Heart right ventricle (tissue), 16 donors: Measurements from ENCODE around the gene JUP. TPM values are rescaled to one million over a fixed set of nuclear protein-coding genes. Genes with fewer than 3 reads are reported as not detected.

ENCODE experiments used
- ATAC-seq, 8 donors: fragments of 200-7000 bp; cut with Tn5 transposase; one replicate each; pipeline ENCODE4 v1.9.1; 2020; ENCODE audit warnings: mild to moderate bottlenecking in 8 of 8, moderate library complexity in 8 of 8, moderate number of reproducible peaks in 1 of 8
- DNase-seq, 2 donors: peaks; one replicate each; pipeline ENCODE4 v3.0.0-alpha.2; 2020
- H3K27ac ChIP-seq, 10 donors: fragments of 200-600 bp; sonication (generic) in 2 of 10; one replicate each; pipeline versions ENCODE4 v1.5.0 to v1.8.0; 2020 to 2022; ENCODE audit warnings: mild to moderate bottlenecking in 3 of 10
- H3K27me3 ChIP-seq, 7 donors: fragments of 200-600 bp; one replicate each; pipeline ENCODE4 v1.8.0; 2021 to 2022; ENCODE audit warnings: mild to moderate bottlenecking in 2 of 7
- H3K36me3 ChIP-seq, 9 donors: fragments of 200-600 bp; sonication (generic) in 1 of 9; one replicate each; pipeline versions ENCODE4 v1.5.0 to v1.8.0; 2020 to 2022; ENCODE audit warnings: mild to moderate bottlenecking in 2 of 9
- H3K4me1 ChIP-seq, 9 donors: fragments of 200-600 bp; sonication (generic) in 1 of 9; one replicate each; pipeline versions ENCODE4 v1.5.0 to v1.8.0; 2020 to 2022; ENCODE audit warnings: mild to moderate bottlenecking in 4 of 9
- H3K4me3 ChIP-seq, 10 donors: fragments of 200-600 bp; sonication (generic) in 2 of 10; one replicate each; pipeline versions ENCODE4 v1.5.0 to v1.8.0; 2020 to 2022; ENCODE audit warnings: mild to moderate bottlenecking in 7 of 10, moderate library complexity in 2 of 10
- H3K9me3 ChIP-seq, 11 donors: fragments of 200-600 bp in 10 of 11; sonication (generic) in 2 of 11; one replicate each; pipeline versions ENCODE4 v1.5.0 to v1.8.0; 2013 to 2022; ENCODE audit warnings: mild to moderate bottlenecking in 2 of 11, control low read depth in 1 of 11, moderate library complexity in 1 of 11
- CTCF ChIP-seq, 9 donors: fragments of 200-600 bp; sonication (generic) in 2 of 9; IDR thresholded peaks; one replicate each; pipeline versions ENCODE4 v1.5.0 to v1.8.0; 2021 to 2022; ENCODE audit warnings: antibody characterized with exemption in 9 of 9, mild to moderate bottlenecking in 5 of 9, moderate library complexity in 1 of 9
- WGBS, 2 donors: extraction: QIAGEN DNeasy Blood & Tissue Kit; methylation state at CpG; one replicate each; pipeline ENCODE4 v1.1.7; 2013; ENCODE audit warnings: inconsistent platforms in 1 of 2; 5-methylcytosine and 5-hydroxymethylcytosine counted together
- intact Hi-C, 10 donors: fragments of 100-400 bp; cut with DNase I; formaldehyde crosslinking; loops; one replicate each; pipeline versions ENCODE4 v1.11.1 to v1.14.2; 2022
- polyA plus RNA-seq, 2 donors: library from polyadenylated mRNA; stranded (reverse); fragments of 200-250 nt; gene quantifications; one replicate each; pipeline ENCODE4 v1.2.3, GENCODE V29; 2013
- total RNA-seq, 10 donors: library from RNA; stranded (reverse); fragmentation: NEBNext Ultra II Directional in 3 of 10; extraction: Animal tissue kit (Norgen Biotek cat#: 25700) in 3 of 10; gene quantifications; one replicate each; pipeline versions ENCODE4 v1.2.1 to v1.2.4, GENCODE V29; 2021 to 2023
- donor health status: Arrhythmogenic right ventricular cardiomyopathy.
- donor health status: ischemic (EF 13 %, LVEDD 7.1; RV severe dilation, severe dysfunction).
- donor health status: healthy with polysubstance abuse.
- donor health status: DM: no; HTN: yes; CAD: no.
- donor health status: DM: no; HTN: no; CAD: no.
- donor health status: ischemic (EF 25% LVEDD 6.9; RV normal size, moderate dysfunction).
- donor health status: ischemic (EF 25% LVEDD 5.7; RV mildly dilated, moderate dysfunction).
- donor health status: healthy.
- donor health status: DM: yes; HTN: yes; CAD: no.
- donor health status: Ischemic cardiomyopathy.
- donor health status: ischemic (EF 35%, LVEDD 5.7; RV mildly dilated, moderate dysfunction).
- donor health status: nonischemic (EF 11% LVEDD 7.7; RV severe dilation, severe dysfunction).
- donor health status: DM: yes; HTN: yes; CAD: no.
- donor health status: PGD.
- donor health status: ischemic (EF 29% LVEDD 5.4; RV normal size, mild dysfunction).
- donor health status: nonischemic (EF 23%, LVEDD 6.1; RV moderate dilation, normal function).

Gene JUP
- total and polyA plus RNA-seq, 12 donors: 80.2 to 217 (median 154) TPM

GRCh38 chr17:41814195-41814594 is 27.7 kb upstream of the JUP start:
- peaks cover 0 to 8% (median 0%) of the 10 kb centered on the region in 9 donors for H3K36me3 ChIP-seq
- peak overlapping the region in 3 of 10 donors; percentile 64 to 82 (median 74) for H3K27ac ChIP-seq
- ATAC-seq (no peak), DNase-seq (no peak)
- peak overlapping the region in 2 of 10 donors; percentile 75 to 80 for H3K4me3 ChIP-seq
- peaks cover 0 to 32% (median 0%) of the 10 kb centered on the region in 7 donors for H3K27me3 ChIP-seq
- intact Hi-C loops: loop anchor here in 1 of 10 donors (5.0 kb wide), 1 partner anchor 42 kb away; no protein-coding TSS in a partner anchor
- H3K9me3 ChIP-seq: no peaks in the 10 kb centered on the region
- 28 to 42% methylated on average over 1 of the region's 1 CpG for WGBS, 2 donors
- H3K4me1 ChIP-seq: peaks cover 6 to 35% (median 31%) of the 10 kb centered on the region in 9 donors
- TF ChIP-seq CTCF (IDR thresholded peaks at IDR 0.05): no peak

- DNase-seq (no peak), ATAC-seq (no peak)
- Histone ChIP-seq H3K9me3 (no peaks in the 10 kb centered on the region), H3K27me3 (peaks cover 0 to 32% (median 0%) of the 10 kb centered on the region in 7 donors), H3K4me3 (peak overlapping the region in 8 of 10 donors; percentile 65 to 97 (median 77)), H3K27ac (peak overlapping the region in 5 of 10 donors; percentile 64 to 82 (median 75)), H3K4me1 (peaks cover 6 to 35% (median 31%) of the 10 kb centered on the region in 9 donors), H3K36me3 (peaks cover 0 to 8% (median 0%) of the 10 kb centered on the region in 9 donors)
- TF ChIP-seq CTCF (IDR thresholded peaks at IDR 0.05): no peak
- intact Hi-C loops: loop anchor here in 1 of 10 donors (5.0 kb wide), 1 partner anchor 41 kb away; no protein-coding TSS in a partner anchor
- 58 to 75% methylated on average over 9 of the region's 9 CpGs for WGBS, 2 donors
Measured at GRCh38 chr17:41813699-41814124, 27.2 kb upstream of the JUP start.

GRCh38 chr17:41813152-41813680 is 26.7 kb upstream of the JUP start:
- intact Hi-C loops: loop anchor here in 1 of 10 donors (5.0 kb wide), 1 partner anchor 41 kb away; no protein-coding TSS in a partner anchor
- DNase-seq: no peak
- WGBS, 2 donors: 30 to 31% methylated on average over 12 of the region's 12 CpGs

More at GRCh38 chr17:41813152-41813680, 26.7 kb upstream of the JUP start:
- Histone ChIP-seq H3K27me3 (peaks cover 0 to 32% (median 0%) of the 10 kb centered on the region in 7 donors), H3K36me3 (peaks cover 0 to 5% (median 0%) of the 10 kb centered on the region in 9 donors), H3K9me3 (no peaks in the 10 kb centered on the region), H3K27ac (peak overlapping the region in 9 of 10 donors; percentile 47 to 82 (median 74)), H3K4me1 (peaks cover 6 to 35% (median 31%) of the 10 kb centered on the region in 9 donors), H3K4me3 (peak overlapping the region; percentile 38 to 97 (median 74))
- ATAC-seq: no peak
- no peak for TF ChIP-seq CTCF (IDR thresholded peaks at IDR 0.05)
